SK-N-SH (cell line): ENCODE results near the gene FOXB1. TPM values are rescaled to one million over a fixed set of nuclear protein-coding genes. Genes with fewer than 3 reads are reported as not detected.
A peak's percentile ranks its signal among the peaks of the same experiment; 100 is the strongest.

Source experiments
- CTCF ChIA-PET: fragments of 300-600, 350-600 bp; formaldehyde crosslinking; extraction: SDS; loops from one replicate; lab custom pipeline; 2021; lab: Yijun Ruan, JAX
- POLR2A ChIA-PET: fragments of 350-600 bp; sonication (Branson Sonifier 250); formaldehyde crosslinking; extraction: SDS; loops from one replicate; lab custom pipeline; 2020; ENCODE audit warnings: antibody characterized with exemption, inconsistent platforms; lab: Yijun Ruan, JAX
- DNase-seq: peaks from one replicate; pipeline ENCODE4 v3.0.0; 2012
- H2AFZ ChIP-seq: fragments of 200-600 bp; sonication (generic); 2 replicates; pipeline ENCODE4 v1.8.1; 2016; ENCODE audit warnings: antibody characterized with exemption, mild to moderate bottlenecking, low read depth
- H3F3A ChIP-seq: fragments of 200-600 bp; sonication (generic); replicated peaks from 2 replicates; pipeline ENCODE3; 2016; ENCODE audit warnings: antibody characterized with exemption, mild to moderate bottlenecking; ENCODE audit not compliant: insufficient read depth
- H3K27ac ChIP-seq, 2 experiments: fragments of 200-500 bp in 1 of 2; fragments of 200-600 bp in 1 of 2; sonication (Bioruptor generic) in 1 of 2; sonication (generic), shearing (Covaris generic) in 1 of 2; 2 replicates each; pipeline versions ENCODE4 v1.5.1 to v1.6.1; 2014 to 2016; ENCODE audit warnings: low read depth in 2 of 2, inconsistent platforms in 1 of 2, low read length in 1 of 2, mild to moderate bottlenecking in 1 of 2, mixed read lengths in 1 of 2
- H3K27me3 ChIP-seq: fragments of 200-600 bp; sonication (generic), shearing (Covaris generic); 2 replicates; pipeline ENCODE4 v1.6.1; 2016; ENCODE audit warnings: mixed run types; ENCODE audit not compliant: insufficient read depth
- H3K36me3 ChIP-seq, 2 experiments: fragments of 200-500 bp in 1 of 2; fragments of 200-600 bp in 1 of 2; sonication (Bioruptor generic) in 1 of 2; sonication (generic) in 1 of 2; replicated peaks in 1 of 2; 2 replicates each; pipeline versions ENCODE3 to v1.5.1; 2014 to 2016; ENCODE audit warnings: low read length in 1 of 2, mild to moderate bottlenecking in 1 of 2; ENCODE audit not compliant: insufficient read depth in 2 of 2, control insufficient read depth in 1 of 2
- H3K4me1 ChIP-seq, 2 experiments: fragments of 200-500 bp in 1 of 2; fragments of 200-600 bp in 1 of 2; sonication (Bioruptor generic) in 1 of 2; sonication (generic), shearing (Covaris generic) in 1 of 2; 2 replicates each; pipeline versions ENCODE4 v1.5.1 to v1.6.1; 2014 to 2016; ENCODE audit warnings: low read depth in 1 of 2, low read length in 1 of 2, mixed run types in 1 of 2; ENCODE audit not compliant: insufficient read depth in 2 of 2, control insufficient read depth in 1 of 2
- H3K4me2 ChIP-seq: fragments of 200-600 bp; sonication (generic), shearing (Covaris generic); 2 replicates; pipeline ENCODE4 v1.6.1; 2017; ENCODE audit warnings: mixed run types
- H3K4me3 ChIP-seq, 2 experiments: fragments of 200-500 bp in 1 of 2; fragments of 200-600 bp in 1 of 2; sonication (Bioruptor generic) in 1 of 2; sonication (generic), shearing (Covaris generic) in 1 of 2; 2 replicates each; pipeline versions ENCODE4 v1.5.1 to v1.8.1; 2014 to 2016; ENCODE audit warnings: low read depth in 2 of 2, inconsistent platforms in 1 of 2, low read length in 1 of 2, mild to moderate bottlenecking in 1 of 2, mixed read lengths in 1 of 2, moderate library complexity in 1 of 2
- H3K79me2 ChIP-seq: fragments of 200-600 bp; sonication (generic); 2 replicates; pipeline ENCODE4 v1.8.1; 2017; ENCODE audit warnings: mild to moderate bottlenecking; ENCODE audit not compliant: insufficient read depth
- H3K9ac ChIP-seq: fragments of 200-600 bp; sonication (generic); 2 replicates; pipeline ENCODE4 v1.6.1; 2017; ENCODE audit warnings: mixed run types
- H3K9me2 ChIP-seq: fragments of 200-600 bp; sonication (generic); 2 replicates; pipeline ENCODE4 v1.6.1; 2017; ENCODE audit warnings: mixed run types
- H3K9me3 ChIP-seq: fragments of 200-600 bp; sonication (generic); 2 replicates; pipeline ENCODE4 v1.6.1; 2017; ENCODE audit warnings: mixed run types, mild to moderate bottlenecking, moderate library complexity
- H4K20me1 ChIP-seq: fragments of 200-600 bp; sonication (generic); 2 replicates; pipeline ENCODE4 v1.6.1; 2017; ENCODE audit warnings: mild to moderate bottlenecking, mixed run types; ENCODE audit not compliant: insufficient read depth
- ELF1 ChIP-seq: IDR thresholded peaks from 2 replicates; pipeline ENCODE4 v1.4.0; 2012
- EP300 ChIP-seq, 2 experiments: IDR thresholded peaks; 2 replicates each; pipeline versions ENCODE4 v1.4.0 to v1.6.1; 2012; ENCODE audit warnings: borderline replicate concordance in 1 of 2, low read depth in 1 of 2, low read length in 1 of 2
- FOXM1 ChIP-seq: IDR thresholded peaks from 2 replicates; pipeline ENCODE4 v1.4.0; 2012; ENCODE audit warnings: low read depth, mild to moderate bottlenecking
- GABPA ChIP-seq: IDR thresholded peaks from 2 replicates; pipeline ENCODE4 v1.4.0; 2012; ENCODE audit warnings: low read depth, mild to moderate bottlenecking
- MAX ChIP-seq: IDR thresholded peaks from 2 replicates; pipeline ENCODE4 v1.4.0; 2012; ENCODE audit warnings: low read depth
- MEF2A ChIP-seq: IDR thresholded peaks from 2 replicates; pipeline ENCODE4 v1.4.0; 2012; ENCODE audit warnings: low read depth, borderline replicate concordance
- MXI1 ChIP-seq: IDR thresholded peaks from 2 replicates; pipeline ENCODE4 v1.6.1; 2012; ENCODE audit warnings: mild to moderate bottlenecking, low read depth, low read length, improper control_type of control experiment
- NFIC ChIP-seq: IDR thresholded peaks from 2 replicates; pipeline ENCODE4 v1.4.0; 2012; ENCODE audit warnings: borderline replicate concordance
- PBX3 ChIP-seq: IDR thresholded peaks from 2 replicates; pipeline ENCODE4; 2012
- POLR2AphosphoS5 ChIP-seq: IDR thresholded peaks from 2 replicates; pipeline ENCODE4 v1.6.1; 2012; ENCODE audit warnings: low read depth, low read length
- RAD21 ChIP-seq: IDR thresholded peaks from 2 replicates; pipeline ENCODE4 v1.6.1; 2012; ENCODE audit warnings: mild to moderate bottlenecking, low read length
- RCOR1 ChIP-seq: fragments of 150-350 bp; IDR thresholded peaks from 2 replicates; pipeline ENCODE4 v1.6.1; 2017; ENCODE audit warnings: antibody characterized with exemption, low read length
- SIN3A ChIP-seq: IDR thresholded peaks from 2 replicates; pipeline ENCODE4 v1.6.1; 2012; ENCODE audit warnings: low read depth, mild to moderate bottlenecking, low read length, moderate library complexity, borderline replicate concordance
- SMC3 ChIP-seq: IDR thresholded peaks from 2 replicates; pipeline ENCODE4 v1.6.1; 2012; ENCODE audit warnings: low read depth, low read length, improper control_type of control experiment
- TAF1 ChIP-seq: IDR thresholded peaks from 2 replicates; pipeline ENCODE4 v1.6.1; 2012; ENCODE audit warnings: low read depth, mild to moderate bottlenecking, low read length, moderate library complexity, borderline replicate concordance
- TCF12 ChIP-seq: IDR thresholded peaks from 2 replicates; pipeline ENCODE4 v1.4.0; 2012
- USF1 ChIP-seq: IDR thresholded peaks from 2 replicates; pipeline ENCODE4 v1.4.0; 2012; ENCODE audit warnings: low read depth, borderline replicate concordance
- WGBS: methylation state at CpG from one replicate; pipeline ENCODE4 v1.1.6; 2017; ENCODE audit warnings: low lambda C conversion rate; 5-methylcytosine and 5-hydroxymethylcytosine counted together
- polyA plus RNA-seq, 3 experiments: library from polyadenylated mRNA; depleted of rRNA; stranded (reverse); fragments of >200 nt; gene quantifications; 2 replicates each; pipeline ENCODE4 v1.2.3, GENCODE V29; 2012
- TF ChIP-seq, protein P1 (sequence below): IDR thresholded peaks from 2 replicates; pipeline ENCODE4 v1.4.0; 2012; ENCODE audit warnings: low read depth, borderline replicate concordance
- TF ChIP-seq, protein P2 (sequence below): fragments of 150-350 bp; IDR thresholded peaks from 2 replicates; pipeline ENCODE4 v1.6.1; 2017; ENCODE audit warnings: antibody characterized with exemption, low read length, low read depth, borderline replicate concordance

The FOXB1 gene
- polyA plus RNA-seq, 1 of the 3 experiments (the other 2 are of a cell fraction): not detected

GRCh38 chr15:59993950-59994401, 10.1 kb upstream of the FOXB1 start (continued):
- no peak for TF ChIP-seq FOXM1
- no peak for TF ChIP-seq MXI1
- no peak for TF ChIP-seq TAF1
- no peak for TF ChIP-seq SIN3A
- TF ChIP-seq SMC3: no peak
- no peak for TF ChIP-seq TCF12

GRCh38 chr15:59994526-59994887, 9.6 kb upstream of the FOXB1 start:
- H3K36me3 ChIP-seq: no peaks in the 10 kb centered on the region
- 5% methylated on average over 8 of the region's 8 CpGs for WGBS
- no peak overlapping the region for H3K27ac ChIP-seq
- CTCF ChIA-PET: no interaction called here
- H4K20me1 ChIP-seq: no peaks in the 10 kb centered on the region
- no peak for DNase-seq
- no peak overlapping the region for H3K4me3 ChIP-seq
- no peaks in the 10 kb centered on the region for H3K9me2 ChIP-seq
- no peaks in the 10 kb centered on the region for H3F3A ChIP-seq
- H2AFZ ChIP-seq: no peak overlapping the region
- TF ChIP-seq MAX (no peak), RCOR1 (no peak), FOXM1 (no peak), PBX3 (no peak)
- TF ChIP-seq, protein P1, sequence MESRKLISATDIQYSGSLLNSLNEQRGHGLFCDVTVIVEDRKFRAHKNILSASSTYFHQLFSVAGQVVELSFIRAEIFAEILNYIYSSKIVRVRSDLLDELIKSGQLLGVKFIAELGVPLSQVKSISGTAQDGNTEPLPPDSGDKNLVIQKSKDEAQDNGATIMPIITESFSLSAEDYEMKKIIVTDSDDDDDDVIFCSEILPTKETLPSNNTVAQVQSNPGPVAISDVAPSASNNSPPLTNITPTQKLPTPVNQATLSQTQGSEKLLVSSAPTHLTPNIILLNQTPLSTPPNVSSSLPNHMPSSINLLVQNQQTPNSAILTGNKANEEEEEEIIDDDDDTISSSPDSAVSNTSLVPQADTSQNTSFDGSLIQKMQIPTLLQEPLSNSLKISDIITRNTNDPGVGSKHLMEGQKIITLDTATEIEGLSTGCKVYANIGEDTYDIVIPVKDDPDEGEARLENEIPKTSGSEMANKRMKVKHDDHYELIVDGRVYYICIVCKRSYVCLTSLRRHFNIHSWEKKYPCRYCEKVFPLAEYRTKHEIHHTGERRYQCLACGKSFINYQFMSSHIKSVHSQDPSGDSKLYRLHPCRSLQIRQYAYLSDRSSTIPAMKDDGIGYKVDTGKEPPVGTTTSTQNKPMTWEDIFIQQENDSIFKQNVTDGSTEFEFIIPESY: no peak
- TF ChIP-seq, all 33 proteins: peak for 0
- Histone ChIP-seq H3K27me3 (peaks cover 87% of the 10 kb centered on the region), H3K4me1 (no peaks in the 10 kb centered on the region; a peak in 1 of 4 replicates), H3K79me2 (no peaks in the 10 kb centered on the region), H3K9ac (no peak overlapping the region), H3K9me3 (no peaks in the 10 kb centered on the region), H3K4me2 (no peak overlapping the region)
- POLR2A ChIA-PET: no interaction called here

- Histone ChIP-seq H3K27me3 (peaks cover 92% of the 10 kb centered on the region), H3K79me2 (no peaks in the 10 kb centered on the region), H3K9me2 (no peaks in the 10 kb centered on the region), H3F3A (no peaks in the 10 kb centered on the region), H3K4me2 (no peak overlapping the region), H3K4me1 (no peaks in the 10 kb centered on the region; a peak in 1 of 4 replicates), H3K9me3 (no peaks in the 10 kb centered on the region), H3K4me3 (no peak overlapping the region), H3K36me3 (no peaks in the 10 kb centered on the region), H3K9ac (no peak overlapping the region), H4K20me1 (no peaks in the 10 kb centered on the region), H2AFZ (no peak overlapping the region), H3K27ac (no peak overlapping the region)
- ChIA-PET POLR2A (no interaction called here), CTCF (no interaction called here)
- DNase-seq: peak; percentile 29
- WGBS: 9% methylated on average over 26 of the region's 41 CpGs
- TF ChIP-seq GABPA (no peak), POLR2AphosphoS5 (no peak), RAD21 (no peak), USF1 (no peak), TCF12 (no peak), MEF2A (no peak), EP300 (IDR thresholded peaks at IDR 0.05; ENCODE audit: borderline replicate concordance in 1 of 2, low read depth in 1 of 2, low read length in 1 of 2) (no peak), TAF1 (no peak), ELF1 (no peak), NFIC (no peak)
- TF ChIP-seq, protein P1: no peak
- TF ChIP-seq, protein P2, sequence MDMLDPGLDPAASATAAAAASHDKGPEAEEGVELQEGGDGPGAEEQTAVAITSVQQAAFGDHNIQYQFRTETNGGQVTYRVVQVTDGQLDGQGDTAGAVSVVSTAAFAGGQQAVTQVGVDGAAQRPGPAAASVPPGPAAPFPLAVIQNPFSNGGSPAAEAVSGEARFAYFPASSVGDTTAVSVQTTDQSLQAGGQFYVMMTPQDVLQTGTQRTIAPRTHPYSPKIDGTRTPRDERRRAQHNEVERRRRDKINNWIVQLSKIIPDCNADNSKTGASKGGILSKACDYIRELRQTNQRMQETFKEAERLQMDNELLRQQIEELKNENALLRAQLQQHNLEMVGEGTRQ: no peak
Observed at GRCh38 chr15:59994888-59995557, 9.1 kb upstream of the FOXB1 start.
